ENCODE data around the gene ABCA12. TPM values are rescaled to one million over a fixed set of nuclear protein-coding genes. Genes with fewer than 3 reads are reported as not detected.
"Not testable (repeated sequence)": the region's sequence is repeated elsewhere in the genome, so short reads cannot be mapped to it uniquely, and the experiment has no call there.

Gene ABCA12
- total RNA-seq = not detected

GRCh38 chr2:215138479-215138878, at the start of gene ABCA12:
Gene ABCA12, minus strand, starts transcription at chr2:215138626. Its CDS starts 418 bp downstream, at chr2:215138208.
- H3K9me3 ChIP-seq (ENCODE audit: control insufficient read depth in 3 of 3, low read length in 3 of 3) = no peaks in the 10 kb centered on the region
- no peak within 1 kb of the TSS for H3K27ac ChIP-seq (ENCODE audit: low read depth, low read length)
- no peaks in the 10 kb centered on the region for H3K4me1 ChIP-seq (ENCODE audit: control insufficient read depth in 3 of 3, insufficient read depth in 3 of 3, low read length in 3 of 3)
- no peaks in the 10 kb centered on the region for H3K36me3 ChIP-seq (ENCODE audit: control insufficient read depth in 3 of 3, insufficient read depth in 3 of 3, low read length in 3 of 3)
- H3K4me3 ChIP-seq (ENCODE audit: low read length in 3 of 3) = no peak within 1 kb of the TSS
- no peak within 1 kb of the TSS for H3K9ac ChIP-seq (ENCODE audit: low read depth in 1 of 3, low read length in 3 of 3)
- no peaks in the 10 kb centered on the region for H3K27me3 ChIP-seq (ENCODE audit: control insufficient read depth in 3 of 3, insufficient read depth in 3 of 3, low read length in 3 of 3)

DNA sequence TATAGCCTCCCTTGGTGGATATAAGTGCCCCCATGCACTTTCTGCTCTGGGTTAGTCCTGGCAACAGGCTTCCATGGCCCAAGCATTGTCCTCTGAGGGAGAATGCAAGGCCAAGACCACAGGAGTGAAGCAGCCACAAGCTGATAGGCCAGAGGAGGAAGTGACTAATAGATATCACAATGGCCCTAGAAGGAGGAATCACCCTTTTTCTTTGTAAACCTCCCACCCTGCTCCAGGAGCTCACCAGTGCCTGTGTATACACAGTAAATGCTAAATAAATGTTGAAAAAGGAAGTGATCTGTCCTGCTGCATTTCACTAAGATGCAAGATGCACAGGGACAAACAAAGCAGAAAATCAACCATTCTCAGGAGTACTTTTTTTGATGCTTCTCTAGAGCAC, 49.7 kb upstream of the ABCA12 start:
- H3K9me3 ChIP-seq (ENCODE audit: control insufficient read depth in 3 of 3, low read length in 3 of 3) = peaks cover 0 to 3% (median 0%) of the 10 kb centered on the region in 3 donors
- H3K36me3 ChIP-seq (ENCODE audit: control insufficient read depth in 3 of 3, insufficient read depth in 3 of 3, low read length in 3 of 3) = no peaks in the 10 kb centered on the region
- no peak overlapping the region for H3K4me3 ChIP-seq (ENCODE audit: low read length in 3 of 3)
- no peaks in the 10 kb centered on the region for H3K4me1 ChIP-seq (ENCODE audit: control insufficient read depth in 3 of 3, insufficient read depth in 3 of 3, low read length in 3 of 3)
- H3K9ac ChIP-seq (ENCODE audit: low read depth in 1 of 3, low read length in 3 of 3) = no peak overlapping the region
- no peak overlapping the region for H3K27ac ChIP-seq (ENCODE audit: low read depth, low read length)
- no peaks in the 10 kb centered on the region for H3K27me3 ChIP-seq (ENCODE audit: control insufficient read depth in 3 of 3, insufficient read depth in 3 of 3, low read length in 3 of 3)

DNA sequence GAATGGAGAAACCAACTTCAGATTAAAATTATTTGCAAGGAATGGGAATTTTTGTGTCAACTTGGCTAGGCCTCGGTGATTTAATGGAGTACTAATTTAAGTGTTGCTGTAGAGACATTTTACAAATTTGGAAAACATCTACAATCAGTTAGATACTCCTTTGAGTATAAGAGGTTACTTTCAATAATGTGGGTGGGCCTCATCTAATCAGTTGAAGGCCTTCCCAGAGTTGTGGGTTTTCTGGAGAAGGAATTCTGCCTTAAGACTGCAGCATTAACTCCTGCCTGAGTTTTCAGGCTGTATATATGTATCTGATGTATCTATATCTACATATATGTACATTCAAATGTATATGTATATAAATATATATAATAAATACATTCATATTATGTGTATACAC, 47.6 kb upstream of the ABCA12 start:
- Histone ChIP-seq H3K9ac (ENCODE audit: low read depth in 1 of 3, low read length in 3 of 3) (no peak overlapping the region), H3K4me3 (ENCODE audit: low read length in 3 of 3) (no peak overlapping the region)

DNA sequence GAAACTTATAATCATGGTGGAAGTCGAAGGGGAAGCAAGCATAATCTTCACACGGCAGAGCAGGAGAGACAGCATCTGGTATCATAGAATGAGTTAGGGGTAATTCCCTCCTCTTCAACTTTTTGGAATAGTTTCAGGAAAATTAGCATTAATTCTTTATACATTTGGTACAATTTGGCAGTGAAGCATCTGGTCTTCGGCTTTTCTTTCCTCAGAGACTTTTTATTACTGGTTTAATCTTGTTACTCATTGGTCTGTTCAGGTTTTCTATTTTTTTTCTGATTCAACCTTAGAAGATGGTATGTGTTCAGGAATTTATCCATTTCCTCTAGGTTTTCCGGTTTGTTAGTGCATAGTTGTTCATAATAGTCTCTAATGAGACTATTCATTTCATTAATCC, 39.7 kb upstream of the ABCA12 start:
- H3K9ac ChIP-seq (ENCODE audit: low read depth in 1 of 3, low read length in 3 of 3) = no peak overlapping the region
- no peak overlapping the region for H3K27ac ChIP-seq (ENCODE audit: low read depth, low read length)
- no peaks in the 10 kb centered on the region for H3K27me3 ChIP-seq (ENCODE audit: control insufficient read depth in 3 of 3, insufficient read depth in 3 of 3, low read length in 3 of 3)
- H3K4me1 ChIP-seq (ENCODE audit: control insufficient read depth in 3 of 3, insufficient read depth in 3 of 3, low read length in 3 of 3) = no peaks in the 10 kb centered on the region
- no peaks in the 10 kb centered on the region for H3K36me3 ChIP-seq (ENCODE audit: control insufficient read depth in 3 of 3, insufficient read depth in 3 of 3, low read length in 3 of 3)
- no peak overlapping the region for H3K4me3 ChIP-seq (ENCODE audit: low read length in 3 of 3)
- peaks cover 0 to 3% (median 0%) of the 10 kb centered on the region in 3 donors for H3K9me3 ChIP-seq (ENCODE audit: control insufficient read depth in 3 of 3, low read length in 3 of 3)

More for the DNA sequence above, 47.6 kb upstream of the ABCA12 start:
- no peak overlapping the region for H3K27ac ChIP-seq (ENCODE audit: low read depth, low read length)
- no peaks in the 10 kb centered on the region for H3K4me1 ChIP-seq (ENCODE audit: control insufficient read depth in 3 of 3, insufficient read depth in 3 of 3, low read length in 3 of 3)
- H3K36me3 ChIP-seq (ENCODE audit: control insufficient read depth in 3 of 3, insufficient read depth in 3 of 3, low read length in 3 of 3) = no peaks in the 10 kb centered on the region
- H3K27me3 ChIP-seq (ENCODE audit: control insufficient read depth in 3 of 3, insufficient read depth in 3 of 3, low read length in 3 of 3) = no peaks in the 10 kb centered on the region
- peaks cover 0 to 3% (median 0%) of the 10 kb centered on the region in 3 donors for H3K9me3 ChIP-seq (ENCODE audit: control insufficient read depth in 3 of 3, low read length in 3 of 3)

GRCh38 chr2:215171796-215172195, 33.4 kb upstream of the ABCA12 start:
- Histone ChIP-seq H3K27me3 (ENCODE audit: control insufficient read depth in 3 of 3, insufficient read depth in 3 of 3, low read length in 3 of 3) (no peaks in the 10 kb centered on the region), H3K36me3 (ENCODE audit: control insufficient read depth in 3 of 3, insufficient read depth in 3 of 3, low read length in 3 of 3) (no peaks in the 10 kb centered on the region), H3K9me3 (ENCODE audit: control insufficient read depth in 3 of 3, low read length in 3 of 3) (no peaks in the 10 kb centered on the region), H3K9ac (ENCODE audit: low read depth in 1 of 3, low read length in 3 of 3) (no peak overlapping the region), H3K27ac (ENCODE audit: low read depth, low read length) (no peak overlapping the region), H3K4me3 (ENCODE audit: low read length in 3 of 3) (no peak overlapping the region), H3K4me1 (ENCODE audit: control insufficient read depth in 3 of 3, insufficient read depth in 3 of 3, low read length in 3 of 3) (no peaks in the 10 kb centered on the region)

- Histone ChIP-seq H3K4me3 (ENCODE audit: low read length in 3 of 3) (peak overlapping the region in 2 of 3 donors; percentile 44 to 57), H3K36me3 (ENCODE audit: control insufficient read depth in 3 of 3, insufficient read depth in 3 of 3, low read length in 3 of 3) (no peaks in the 10 kb centered on the region), H3K27me3 (ENCODE audit: control insufficient read depth in 3 of 3, insufficient read depth in 3 of 3, low read length in 3 of 3) (no peaks in the 10 kb centered on the region), H3K9ac (ENCODE audit: low read depth in 1 of 3, low read length in 3 of 3) (no peak overlapping the region), H3K4me1 (ENCODE audit: control insufficient read depth in 3 of 3, insufficient read depth in 3 of 3, low read length in 3 of 3) (no peaks in the 10 kb centered on the region), H3K27ac (ENCODE audit: low read depth, low read length) (no peak overlapping the region), H3K9me3 (ENCODE audit: control insufficient read depth in 3 of 3, low read length in 3 of 3) (no peaks in the 10 kb centered on the region)
Observed at GRCh38 chr2:215171151-215171550, 32.7 kb upstream of the ABCA12 start.

DNA sequence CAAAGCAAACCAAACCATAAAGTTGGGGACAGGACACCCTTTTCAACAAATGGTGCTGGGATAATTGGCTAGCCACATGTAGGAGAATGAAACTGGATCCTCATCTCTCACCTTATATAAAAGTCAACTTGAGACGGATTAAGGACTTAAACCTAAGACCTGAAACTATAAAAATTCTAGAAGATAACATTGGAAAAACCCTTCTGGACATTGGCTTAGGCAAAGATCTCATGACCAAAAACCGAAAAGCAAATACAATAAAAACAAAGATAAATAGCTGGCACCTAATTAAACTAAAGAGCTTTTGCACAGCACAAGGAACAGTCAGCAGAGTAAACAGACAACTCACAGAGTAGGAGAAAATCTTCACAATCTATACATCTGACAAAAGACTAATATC, 28.1 kb upstream of the ABCA12 start:
- not testable (repeated sequence) for H3K9ac ChIP-seq (ENCODE audit: low read depth in 1 of 3, low read length in 3 of 3); H3K27me3 ChIP-seq (ENCODE audit: control insufficient read depth in 3 of 3, insufficient read depth in 3 of 3, low read length in 3 of 3); H3K27ac ChIP-seq (ENCODE audit: low read depth, low read length); H3K4me1 ChIP-seq (ENCODE audit: control insufficient read depth in 3 of 3, insufficient read depth in 3 of 3, low read length in 3 of 3); H3K4me3 ChIP-seq (ENCODE audit: low read length in 3 of 3); H3K36me3 ChIP-seq (ENCODE audit: control insufficient read depth in 3 of 3, insufficient read depth in 3 of 3, low read length in 3 of 3); H3K9me3 ChIP-seq (ENCODE audit: control insufficient read depth in 3 of 3, low read length in 3 of 3)

- H3K9ac ChIP-seq (ENCODE audit: low read depth in 1 of 3, low read length in 3 of 3); H3K27ac ChIP-seq (ENCODE audit: low read depth, low read length); H3K27me3 ChIP-seq (ENCODE audit: control insufficient read depth in 3 of 3, insufficient read depth in 3 of 3, low read length in 3 of 3); H3K4me3 ChIP-seq (ENCODE audit: low read length in 3 of 3); H3K36me3 ChIP-seq (ENCODE audit: control insufficient read depth in 3 of 3, insufficient read depth in 3 of 3, low read length in 3 of 3); H3K4me1 ChIP-seq (ENCODE audit: control insufficient read depth in 3 of 3, insufficient read depth in 3 of 3, low read length in 3 of 3); H3K9me3 ChIP-seq (ENCODE audit: control insufficient read depth in 3 of 3, low read length in 3 of 3): not testable (repeated sequence)
Observed at GRCh38 chr2:215163319-215163718, 24.9 kb upstream of the ABCA12 start.

DNA sequence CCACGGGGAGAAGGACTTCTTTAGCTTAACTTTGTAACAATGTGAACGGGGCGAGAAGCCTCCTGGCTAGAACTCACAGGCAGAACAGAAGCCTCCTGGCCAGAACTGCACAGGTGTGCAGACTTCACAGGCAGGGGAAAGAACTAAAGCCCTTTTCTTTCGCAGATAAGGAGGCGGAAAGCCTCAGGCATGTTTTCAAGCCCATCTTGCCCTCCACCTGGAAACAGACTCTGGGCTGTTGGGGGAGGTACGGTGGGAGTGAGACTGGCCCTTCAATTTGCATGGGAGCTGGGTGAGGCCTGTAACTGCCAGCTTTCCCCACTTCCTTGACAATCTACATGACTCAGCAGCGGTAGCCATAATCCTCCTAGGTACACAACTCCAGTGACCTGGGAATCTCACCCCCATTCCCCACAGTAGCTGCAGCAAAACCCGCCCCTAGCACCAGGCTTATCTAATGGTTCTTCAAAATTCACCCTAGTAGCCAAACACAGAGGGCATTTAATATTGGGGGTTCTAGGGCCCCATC, 22.9 kb upstream of the ABCA12 start:
- Histone ChIP-seq H3K36me3 (ENCODE audit: control insufficient read depth in 3 of 3, insufficient read depth in 3 of 3, low read length in 3 of 3) (no peaks in the 10 kb centered on the region), H3K27me3 (ENCODE audit: control insufficient read depth in 3 of 3, insufficient read depth in 3 of 3, low read length in 3 of 3) (no peaks in the 10 kb centered on the region), H3K4me3 (ENCODE audit: low read length in 3 of 3) (no peak overlapping the region), H3K27ac (ENCODE audit: low read depth, low read length) (no peak overlapping the region), H3K9me3 (ENCODE audit: control insufficient read depth in 3 of 3, low read length in 3 of 3) (no peaks in the 10 kb centered on the region), H3K9ac (ENCODE audit: low read depth in 1 of 3, low read length in 3 of 3) (no peak overlapping the region), H3K4me1 (ENCODE audit: control insufficient read depth in 3 of 3, insufficient read depth in 3 of 3, low read length in 3 of 3) (no peaks in the 10 kb centered on the region)

- Histone ChIP-seq H3K9me3 (ENCODE audit: control insufficient read depth in 3 of 3, low read length in 3 of 3) (no peaks in the 10 kb centered on the region), H3K9ac (ENCODE audit: low read depth in 1 of 3, low read length in 3 of 3) (no peak overlapping the region), H3K36me3 (ENCODE audit: control insufficient read depth in 3 of 3, insufficient read depth in 3 of 3, low read length in 3 of 3) (no peaks in the 10 kb centered on the region), H3K27ac (ENCODE audit: low read depth, low read length) (no peak overlapping the region), H3K4me1 (ENCODE audit: control insufficient read depth in 3 of 3, insufficient read depth in 3 of 3, low read length in 3 of 3) (no peaks in the 10 kb centered on the region), H3K4me3 (ENCODE audit: low read length in 3 of 3) (no peak overlapping the region), H3K27me3 (ENCODE audit: control insufficient read depth in 3 of 3, insufficient read depth in 3 of 3, low read length in 3 of 3) (no peaks in the 10 kb centered on the region)
Observed at GRCh38 chr2:215160081-215160480, 21.7 kb upstream of the ABCA12 start.

- H3K4me1 ChIP-seq (ENCODE audit: control insufficient read depth in 3 of 3, insufficient read depth in 3 of 3, low read length in 3 of 3) = no peaks in the 10 kb centered on the region
- no peaks in the 10 kb centered on the region for H3K27me3 ChIP-seq (ENCODE audit: control insufficient read depth in 3 of 3, insufficient read depth in 3 of 3, low read length in 3 of 3)
- no peak overlapping the region for H3K27ac ChIP-seq (ENCODE audit: low read depth, low read length)
- no peaks in the 10 kb centered on the region for H3K36me3 ChIP-seq (ENCODE audit: control insufficient read depth in 3 of 3, insufficient read depth in 3 of 3, low read length in 3 of 3)
- no peaks in the 10 kb centered on the region for H3K9me3 ChIP-seq (ENCODE audit: control insufficient read depth in 3 of 3, low read length in 3 of 3)
- H3K4me3 ChIP-seq (ENCODE audit: low read length in 3 of 3) = no peak overlapping the region
- no peak overlapping the region for H3K9ac ChIP-seq (ENCODE audit: low read depth in 1 of 3, low read length in 3 of 3)
Observed at GRCh38 chr2:215156453-215156852, 18.0 kb upstream of the ABCA12 start.

All from skeletal muscle tissue (tissue), 4 donors.